Testis (tissue), 3 donors: ENCODE measurements around the gene C3orf22. TPM values are rescaled to one million over a fixed set of nuclear protein-coding genes. Genes with fewer than 3 reads are reported as not detected.

ENCODE experiments used
- DNase-seq: peaks from one replicate; pipeline ENCODE4 v3.0.0-alpha.2; 2019
- H3K27ac ChIP-seq, 2 donors: fragments of 200-600 bp; sonication (generic); one replicate each; pipeline ENCODE4 v1.5.1; 2019
- H3K27me3 ChIP-seq: fragments of 200-600 bp; sonication (generic); one replicate; pipeline ENCODE4 v1.5.1; 2019
- H3K36me3 ChIP-seq: fragments of 200-600 bp; sonication (generic); one replicate; pipeline ENCODE4 v1.5.1; 2017; ENCODE audit warnings: low read depth; ENCODE audit errors: missing control alignments
- H3K4me1 ChIP-seq: fragments of 200-600 bp; sonication (generic); one replicate; pipeline ENCODE4 v1.5.1; 2019
- H3K4me3 ChIP-seq, 2 donors: fragments of 200-600 bp; sonication (generic); one replicate each; pipeline ENCODE4 v1.5.1; 2017 to 2019
- H3K9me3 ChIP-seq: fragments of 200-600 bp; sonication (generic); one replicate; pipeline ENCODE4 v1.5.1; 2017
- CTCF ChIP-seq, 3 experiments: fragments of 450-650 bp in 2 of 3; fragments of 200-600 bp in 1 of 3; sonication (generic) in 1 of 3; IDR thresholded peaks; one replicate each; pipeline ENCODE4 v1.5.1; 2016 to 2019; ENCODE audit warnings: antibody characterized with exemption in 3 of 3, mild to moderate bottlenecking in 2 of 3, moderate library complexity in 1 of 3
- POLR2A ChIP-seq: fragments of 450-650 bp; IDR thresholded peaks from one replicate; pipeline ENCODE4 v1.6.1; 2017; ENCODE audit warnings: antibody characterized with exemption, mild to moderate bottlenecking, moderate library complexity
- WGBS, 2 donors: methylation state at CpG; one replicate each; pipeline ENCODE4 v1.1.5; 2018; 5-methylcytosine and 5-hydroxymethylcytosine counted together
- intact Hi-C: fragments of 100-400 bp; cut with DNase I; formaldehyde crosslinking; loops from one replicate; pipeline ENCODE4 v1.15.1; 2023; ENCODE audit warnings: low total_unique reads
- polyA plus RNA-seq: library from polyadenylated mRNA; stranded (reverse); fragments of 350-450 nt; fragmentation: Illumina TruSeq; extraction: RNeasy Lipid Tissue Mini Kit (QIAGEN cat#74804); gene quantifications from one replicate; pipeline ENCODE4 v1.2.3, GENCODE V29; 2014; ENCODE audit warnings: low read depth, low replicate concordance; ENCODE audit not compliant: insufficient read depth
- total RNA-seq, 2 donors: library from RNA; depleted of rRNA; stranded (reverse); fragments of >200 nt; gene quantifications; one replicate each; pipeline ENCODE4 v1.2.3, GENCODE V29; 2016

C3orf22 gene
- total and polyA plus RNA-seq, 3 donors from 2014 or later = 33.0 to 61.4 (median 42.2) TPM

GRCh38 chr3:126533506-126533905 lies 25.2 kb downstream of the C3orf22 start:
- Histone ChIP-seq H3K4me3 (no peak overlapping the region), H3K36me3 (no peaks in the 10 kb centered on the region), H3K27me3 (no peaks in the 10 kb centered on the region), H3K4me1 (peaks cover 23% of the 10 kb centered on the region), H3K9me3 (no peaks in the 10 kb centered on the region), H3K27ac (no peak overlapping the region)
- no peak for TF ChIP-seq POLR2A
- no peak for TF ChIP-seq CTCF (IDR thresholded peaks at IDR 0.05)
- intact Hi-C loops = no loop called here
- DNase-seq = no peak

DNA sequence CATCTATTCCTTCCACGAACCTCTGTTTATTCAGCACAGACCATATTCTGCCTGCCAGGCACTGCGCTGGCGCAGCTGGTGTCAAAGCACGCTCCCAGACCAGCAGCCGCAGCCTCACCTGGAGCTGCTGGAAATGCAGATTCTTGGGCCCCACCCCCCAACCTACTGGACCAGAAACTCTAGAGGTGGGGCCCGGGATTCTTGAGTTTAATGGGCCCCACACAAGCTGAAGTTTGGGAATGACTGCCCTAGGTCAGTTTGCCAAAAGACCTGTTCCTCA lies 27.7 kb downstream of the C3orf22 start:
- no peaks in the 10 kb centered on the region for H3K36me3 ChIP-seq
- no peak overlapping the region for H3K4me3 ChIP-seq
- H3K27ac ChIP-seq = peak overlapping the region in 1 of 2 donors; percentile 87
- peaks cover 27% of the 10 kb centered on the region for H3K4me1 ChIP-seq
- intact Hi-C loops = no loop called here
- TF ChIP-seq POLR2A (no peak), CTCF (IDR thresholded peaks at IDR 0.05) (no peak)
- WGBS, 2 donors = 94 to 97% methylated on average over 5 to 6 of the region's 6 CpGs
- H3K27me3 ChIP-seq = no peaks in the 10 kb centered on the region
- DNase-seq = no peak
- H3K9me3 ChIP-seq = no peaks in the 10 kb centered on the region

DNA sequence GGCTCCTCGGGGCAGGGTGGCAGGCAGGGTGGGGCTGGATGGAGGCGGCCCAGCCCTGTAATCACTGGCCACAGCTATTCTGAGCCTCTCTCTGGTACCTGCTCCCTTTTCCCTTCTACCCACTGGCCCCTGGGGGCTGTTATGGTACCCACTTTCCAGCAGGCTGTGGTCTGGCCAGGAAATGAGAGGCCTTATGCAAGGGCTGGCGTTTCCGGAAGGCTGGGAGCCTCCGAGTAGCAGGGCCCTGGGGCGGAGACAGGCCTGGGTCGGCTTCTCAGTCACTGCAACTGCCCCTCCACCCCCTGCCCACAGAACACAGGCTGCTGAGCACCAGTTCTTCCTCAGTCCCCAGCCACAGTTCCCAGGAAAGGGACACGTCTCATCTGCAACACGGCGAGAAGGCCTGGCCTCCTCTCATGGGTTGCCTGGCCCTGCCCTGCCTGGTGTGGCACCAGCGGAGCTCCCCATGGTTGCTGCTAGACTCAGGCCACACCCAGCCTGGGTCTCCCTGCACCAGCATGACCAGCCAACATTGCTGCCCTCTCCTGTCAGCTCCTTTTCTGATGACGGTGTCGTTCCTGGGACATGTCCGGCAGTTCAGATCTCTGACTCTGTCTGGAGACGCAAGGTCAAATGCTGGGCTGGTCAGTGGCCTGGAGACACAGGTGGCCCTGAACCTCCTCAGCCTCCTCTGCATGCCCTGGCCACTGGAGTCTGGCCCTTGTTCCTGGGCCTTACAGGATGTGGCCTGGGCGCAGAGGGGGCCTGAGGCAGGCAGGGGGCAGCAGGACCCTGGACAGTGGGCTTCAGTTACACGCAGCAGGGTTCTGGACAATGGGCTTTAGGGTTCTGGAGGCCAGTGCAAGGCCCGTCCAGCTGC lies 28.3 kb downstream of the C3orf22 start:
- 84 to 86% methylated on average over 6 to 18 of the region's 18 CpGs for WGBS, 2 donors

GRCh38 chr3:126529585-126530170 lies 29.1 kb downstream of the C3orf22 start:
- no peaks in the 10 kb centered on the region for H3K9me3 ChIP-seq
- no peaks in the 10 kb centered on the region for H3K36me3 ChIP-seq
- no peak for TF ChIP-seq POLR2A
- H3K4me1 ChIP-seq = peaks cover 27% of the 10 kb centered on the region
- H3K27me3 ChIP-seq = no peaks in the 10 kb centered on the region
- 54 to 76% methylated on average over 7 of the region's 7 CpGs for WGBS, 2 donors
- H3K4me3 ChIP-seq = no peak overlapping the region
- peak overlapping the region; percentile 53 to 87 for H3K27ac ChIP-seq
- DNase-seq = no peak
- intact Hi-C loops = no loop called here

More for the DNA sequence above, 28.3 kb downstream of the C3orf22 start:
- H3K36me3 ChIP-seq = no peaks in the 10 kb centered on the region
- no peaks in the 10 kb centered on the region for H3K9me3 ChIP-seq
- no peak overlapping the region for H3K4me3 ChIP-seq
- TF ChIP-seq POLR2A = no peak
- no peak for TF ChIP-seq CTCF (IDR thresholded peaks at IDR 0.05)
- intact Hi-C loops = no loop called here
- H3K27me3 ChIP-seq = no peaks in the 10 kb centered on the region
- peak overlapping the region; percentile 53 to 87 for H3K27ac ChIP-seq
- peaks cover 27% of the 10 kb centered on the region for H3K4me1 ChIP-seq
- no peak for DNase-seq

- 62 to 72% methylated on average over 9 to 14 of the region's 14 CpGs for WGBS, 2 donors
- H3K27me3 ChIP-seq = no peaks in the 10 kb centered on the region
- no peaks in the 10 kb centered on the region for H3K9me3 ChIP-seq
- no peaks in the 10 kb centered on the region for H3K36me3 ChIP-seq
- H3K27ac ChIP-seq = peak overlapping the region; percentile 53 to 87
- DNase-seq = peak; percentile 84
- no peak overlapping the region for H3K4me3 ChIP-seq
- peaks cover 27% of the 10 kb centered on the region for H3K4me1 ChIP-seq
- peak in 1 of 3 experiments; percentile 17 for TF ChIP-seq CTCF (IDR thresholded peaks at IDR 0.05)
- no peak for TF ChIP-seq POLR2A
- intact Hi-C loops = no loop called here
Measured at GRCh38 chr3:126528800-126529541, 29.8 kb downstream of the C3orf22 start.
